Epidermal melanocyte (primary cell): Measurements from ENCODE around the gene CERS5.
"Not testable (repeated sequence)": the region's sequence is repeated elsewhere in the genome, so short reads cannot be mapped to it uniquely, and the experiment has no call there.

Experiments used
- DNase-seq: peaks from one replicate; pipeline ENCODE4 v3.0.0; 2011; ENCODE audit warnings: low spot score; ENCODE audit not compliant: insufficient read length

CERS5 gene

DNA sequence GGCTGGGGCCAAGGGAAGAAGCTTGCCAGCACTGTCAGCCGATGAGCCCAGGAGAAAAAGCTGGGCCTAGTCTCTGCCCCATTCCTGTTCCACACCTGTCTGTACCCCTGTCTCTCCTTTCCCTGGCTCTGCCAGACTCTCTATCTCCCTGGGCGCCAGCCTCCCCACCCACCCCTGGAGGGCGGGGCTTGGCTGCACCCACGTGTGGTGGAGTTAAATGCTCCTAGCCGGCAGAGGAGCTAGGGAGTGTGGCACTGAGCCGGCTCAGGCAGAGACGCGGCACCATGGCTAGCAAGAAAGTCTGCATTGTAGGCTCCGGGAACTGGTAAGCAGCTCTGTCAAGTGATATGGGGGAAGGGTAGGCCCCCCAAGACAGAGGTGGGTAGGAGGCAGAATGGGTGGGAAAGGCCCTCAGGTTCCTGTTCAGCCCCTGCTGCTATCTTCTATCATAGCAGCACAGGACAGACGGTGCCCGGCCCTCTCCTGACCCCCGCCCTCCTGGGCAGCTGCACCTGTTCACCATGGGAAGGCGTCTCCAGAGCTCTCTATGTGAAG is 63.3 kb downstream of the CERS5 start, which contains the start of gene GPD1:
TSS of gene GPD1 (plus strand) at position 242 of the 555 bp plus-strand sequence. CDS start at position 285, 43 bp downstream.
- DNase-seq: no peak

DNA sequence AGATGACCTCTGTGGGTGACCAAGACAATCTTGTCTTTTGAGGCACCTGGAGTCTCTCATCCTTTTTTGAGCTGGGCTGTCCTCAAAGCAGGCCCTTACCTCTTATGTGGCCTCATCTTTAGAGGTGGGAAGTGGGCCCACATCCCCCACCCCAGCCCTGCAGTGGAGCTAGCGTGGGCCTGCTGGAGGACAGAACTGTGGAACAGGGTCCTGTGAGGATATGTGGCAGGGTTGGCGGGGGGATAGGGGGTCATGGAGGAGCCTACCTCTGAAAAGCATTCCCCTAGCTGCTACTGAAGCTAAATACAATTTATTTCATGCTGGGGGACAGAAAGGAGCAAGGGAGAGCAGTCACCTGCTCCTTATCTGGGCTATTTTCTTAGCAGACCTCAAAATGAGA is 63.8 kb downstream of the CERS5 start:
- no peak for DNase-seq

DNA sequence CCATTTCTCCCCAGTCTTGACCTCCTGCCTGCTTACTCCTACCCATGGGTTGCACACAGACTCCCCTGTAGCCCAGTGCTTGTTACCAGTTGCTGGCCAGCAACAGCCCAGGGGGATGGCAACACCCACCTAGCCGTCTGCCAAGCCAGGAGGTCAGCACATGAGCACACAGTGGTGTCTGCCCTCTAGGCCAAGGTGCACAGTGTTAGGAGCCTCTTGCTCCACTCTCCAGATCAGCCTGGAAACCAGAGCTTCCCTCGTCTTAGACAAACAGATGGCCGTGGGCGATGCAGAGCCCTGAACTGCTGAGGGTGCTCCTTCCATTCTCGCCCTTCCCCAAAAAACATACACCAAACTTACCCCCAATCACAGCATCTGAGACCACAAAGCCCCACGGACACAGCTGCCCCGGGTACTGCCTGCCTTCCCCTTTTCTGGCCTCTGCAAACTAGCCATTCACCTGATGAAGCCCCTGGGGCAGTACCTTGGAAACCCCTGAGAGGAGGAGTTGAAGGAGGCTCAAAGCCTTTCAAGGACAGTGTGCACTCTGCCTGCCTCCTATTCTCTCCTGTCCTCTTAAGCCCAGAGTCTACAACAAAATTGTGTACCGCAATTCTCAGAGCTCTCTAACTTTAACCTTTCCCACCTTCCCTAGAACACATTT is 64.4 kb downstream of the CERS5 start:
- DNase-seq: no peak

DNA sequence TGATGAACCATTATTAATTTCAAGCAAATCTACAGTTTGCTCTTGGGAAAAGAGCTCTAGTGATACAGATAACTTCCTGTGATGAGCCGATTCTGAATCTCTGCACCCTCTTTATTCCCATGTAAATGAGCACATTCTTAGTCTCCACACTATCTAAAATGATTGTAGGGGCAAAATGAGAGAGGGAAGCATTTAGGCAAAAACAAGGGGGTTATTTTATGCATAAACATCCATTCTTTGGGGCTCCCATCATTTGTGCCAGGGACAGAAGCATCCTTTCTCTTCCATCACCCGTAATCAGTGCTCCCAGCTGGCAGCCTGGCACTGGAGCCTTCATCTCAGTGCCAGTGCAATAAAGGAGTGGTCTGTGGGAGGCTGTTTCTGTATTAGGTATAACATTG is 65.0 kb downstream of the CERS5 start:
- DNase-seq: no peak

DNA sequence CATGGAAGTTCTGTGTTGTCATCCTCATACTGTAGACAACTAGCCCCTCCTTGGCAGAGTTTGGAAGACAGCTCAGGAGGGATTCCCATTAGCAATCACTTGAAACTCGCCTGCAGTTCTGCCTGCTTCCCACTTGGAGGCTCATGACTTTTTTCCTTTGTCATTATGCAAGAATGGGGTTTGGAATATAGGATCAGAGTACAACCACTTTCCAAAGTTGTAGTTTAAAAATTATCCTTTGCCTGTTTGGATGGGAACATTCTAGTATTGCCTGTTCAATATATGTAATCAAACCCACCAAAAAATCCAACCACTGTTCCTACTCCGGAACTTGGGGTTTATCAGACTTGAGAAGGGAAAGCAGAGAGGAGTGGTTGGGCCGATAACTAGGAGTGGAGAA is 65.5 kb downstream of the CERS5 start:
- DNase-seq: no peak

DNA sequence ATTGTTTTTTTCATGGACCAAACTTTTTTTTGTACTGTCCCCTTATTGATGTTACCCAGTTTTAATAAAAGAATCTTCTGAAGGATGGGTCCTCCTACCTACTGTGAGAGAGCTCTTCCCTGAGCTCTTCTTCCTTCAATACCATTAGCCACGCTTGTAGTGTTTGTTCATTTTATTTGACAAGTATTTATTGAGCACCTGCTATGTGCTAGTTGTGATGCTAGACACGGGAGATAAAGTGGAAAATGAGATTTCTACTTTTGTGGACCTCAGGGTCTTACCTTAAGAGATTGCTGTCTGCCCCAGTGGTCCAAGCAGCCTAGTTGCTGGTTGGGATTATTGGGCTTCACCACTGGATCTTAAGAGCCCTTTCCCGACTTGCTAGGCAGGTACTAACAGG is 66.6 kb downstream of the CERS5 start:
- no peak for DNase-seq

DNA sequence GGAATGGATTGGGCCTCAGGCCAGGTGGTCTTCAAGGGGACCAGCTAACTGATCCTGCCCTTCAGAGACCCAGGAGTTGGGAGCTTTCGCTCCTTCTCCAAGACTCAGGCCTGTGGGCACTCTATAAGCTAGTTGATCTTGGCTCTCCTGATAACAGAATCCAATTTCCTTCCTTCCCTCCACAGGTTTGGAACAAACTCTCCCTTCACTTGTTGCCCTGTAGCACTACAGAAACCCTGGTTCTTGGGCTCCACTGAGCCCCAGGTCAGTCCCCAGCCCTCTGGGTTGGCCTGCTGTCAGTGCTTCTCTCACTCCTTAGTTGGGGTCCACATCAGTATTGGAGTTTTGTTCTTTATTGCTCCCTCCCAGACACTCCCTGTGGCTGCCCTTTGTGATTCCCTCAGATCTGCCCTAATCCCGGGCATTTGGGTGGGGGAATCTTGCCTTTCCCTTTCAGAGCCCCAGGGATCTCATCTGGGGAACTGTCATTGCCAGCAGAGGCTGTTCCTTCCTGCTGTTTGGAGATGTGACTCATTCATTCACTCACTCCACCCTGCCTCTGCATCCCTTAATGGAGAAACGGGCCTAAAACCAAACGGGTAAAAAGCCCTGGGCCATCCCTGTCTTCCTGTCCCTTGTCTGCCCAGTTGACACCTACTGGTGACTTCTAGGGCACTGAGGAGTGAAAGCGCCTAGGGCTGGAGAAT is 67.7 kb downstream of the CERS5 start:
- DNase-seq: no peak

DNA sequence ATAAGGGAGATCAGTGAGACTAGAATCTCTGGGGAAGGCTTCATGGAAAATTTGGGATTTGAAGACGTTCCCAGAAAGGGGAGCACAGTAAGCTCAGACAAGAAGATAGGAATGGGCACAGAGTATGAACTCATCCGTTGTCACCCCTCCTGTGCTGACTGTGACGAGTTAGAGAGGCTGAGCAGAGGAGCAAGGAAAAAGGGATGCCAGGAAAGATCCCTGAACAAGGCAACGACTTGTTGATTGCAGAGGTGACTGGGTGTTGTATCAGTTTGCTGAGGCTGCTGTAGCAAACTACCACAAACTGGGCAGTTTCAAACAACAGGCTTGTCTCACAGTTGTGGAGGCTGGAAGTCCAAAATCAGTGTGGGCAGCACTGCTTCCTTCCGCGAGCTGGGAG is 69.2 kb downstream of the CERS5 start:
- no peak for DNase-seq

DNA sequence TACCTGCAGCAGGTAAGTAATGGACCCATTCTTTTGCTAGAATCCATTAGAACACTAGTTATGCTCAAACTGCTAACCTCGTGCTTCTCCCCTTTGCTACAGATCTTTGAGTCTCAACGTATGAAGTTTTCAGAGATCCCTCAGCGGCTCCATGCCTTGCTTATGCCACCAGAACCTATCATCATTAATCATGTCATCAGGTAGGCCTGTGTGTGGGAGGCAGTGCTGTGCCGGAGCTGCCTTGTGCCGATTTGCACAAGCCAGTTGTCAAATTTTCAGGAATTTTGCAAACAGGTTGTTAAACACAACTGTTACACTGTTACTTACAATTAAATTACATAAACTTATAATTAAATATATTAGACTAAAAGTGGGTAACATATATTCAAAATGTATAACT is 76.8 kb downstream of the CERS5 start:
- DNase-seq: no peak

DNA sequence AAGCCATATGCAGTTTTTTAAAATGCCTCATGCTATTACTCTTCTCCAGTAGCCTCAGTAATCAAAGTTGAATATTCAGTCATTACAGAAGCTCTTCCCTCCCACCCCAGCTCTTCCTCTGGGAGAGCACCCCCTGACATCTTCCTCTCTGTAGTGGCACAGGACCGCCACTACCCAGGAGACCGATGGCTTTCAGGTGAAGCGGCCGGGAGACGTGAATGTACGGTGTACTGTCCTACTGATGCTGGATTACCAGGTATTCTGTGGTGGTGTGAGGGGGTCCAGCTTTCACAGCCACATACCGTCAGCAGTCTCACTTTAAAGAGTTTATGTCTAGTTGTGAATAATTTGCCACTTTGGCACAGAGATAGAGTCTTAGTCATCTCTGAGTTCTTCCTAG is 77.4 kb downstream of the CERS5 start:
- DNase-seq: no peak

DNA sequence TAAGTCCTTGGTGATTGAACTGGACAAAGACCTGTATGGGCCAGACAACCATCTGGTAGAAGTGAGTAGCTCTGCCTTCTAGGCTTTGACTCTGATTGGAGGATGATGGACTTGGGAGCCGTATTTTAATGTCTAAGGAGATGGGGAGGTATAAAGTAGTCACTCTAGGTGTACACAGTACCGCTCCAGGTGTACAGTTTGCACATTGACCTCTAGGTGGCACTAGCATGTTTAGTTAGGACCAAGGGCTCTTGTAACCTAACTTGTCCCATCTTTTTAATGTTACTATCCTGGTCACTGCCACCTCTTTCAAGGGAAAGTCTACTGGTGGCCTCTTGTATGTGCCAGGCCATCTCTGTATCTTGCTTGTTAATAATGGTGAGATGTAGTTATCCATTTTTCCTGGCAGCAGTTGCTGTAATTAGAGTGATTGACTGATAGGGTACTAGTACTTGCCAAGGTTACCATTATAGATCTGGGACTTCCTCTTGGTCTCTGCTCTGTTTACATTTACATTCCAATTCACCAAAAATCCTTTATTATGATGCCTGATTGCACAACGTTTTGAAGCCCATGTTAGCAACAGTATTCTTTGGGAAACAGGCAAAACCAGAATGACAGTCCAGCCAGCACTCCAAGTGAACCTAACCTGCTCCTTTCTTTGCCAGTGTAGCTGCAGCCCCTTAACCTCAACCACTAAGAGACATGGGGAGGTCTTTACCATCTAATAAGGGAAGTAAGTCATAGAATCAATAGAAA is 78.4 kb downstream of the CERS5 start:
- DNase-seq: no peak

DNA sequence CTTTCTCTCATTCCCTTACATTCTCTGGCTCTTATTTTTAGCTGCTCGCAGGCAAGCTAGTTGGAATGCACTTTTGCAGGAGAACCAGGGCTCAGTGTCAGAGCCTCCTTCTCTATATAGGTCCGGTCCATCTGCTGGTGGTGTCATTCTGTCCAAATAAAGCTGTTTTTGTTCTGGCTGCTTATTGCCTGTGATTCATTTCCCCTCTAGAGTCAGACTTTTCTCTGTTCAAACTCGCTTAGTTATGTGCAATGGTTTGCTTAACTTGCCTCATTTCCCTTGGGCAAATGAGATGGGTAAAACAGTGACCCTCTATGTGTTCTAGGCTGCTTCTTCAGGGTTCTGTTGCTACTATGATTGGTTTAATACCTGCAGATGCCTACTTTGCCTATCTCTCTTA is 79.2 kb downstream of the CERS5 start:
- no peak for DNase-seq

DNA sequence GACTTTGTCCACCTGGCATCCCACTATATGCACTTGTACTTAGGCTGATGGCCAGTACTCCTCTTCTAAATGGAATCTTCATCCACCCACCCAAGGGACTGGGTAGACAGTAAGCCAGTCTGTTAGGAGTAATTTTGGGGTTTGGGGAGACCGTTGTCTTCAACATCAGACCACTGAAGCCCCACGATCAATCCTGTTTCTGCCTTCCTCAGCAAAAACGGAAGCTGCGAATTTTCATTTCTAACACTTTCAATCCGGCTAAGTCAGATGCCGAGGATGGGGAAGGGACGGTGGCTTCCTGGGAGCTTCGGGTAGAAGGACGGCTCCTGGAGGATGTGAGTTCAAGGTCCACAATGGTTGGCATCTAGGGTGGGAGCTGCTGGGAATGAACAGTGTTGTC is 80.0 kb downstream of the CERS5 start:
- DNase-seq: no peak

DNA sequence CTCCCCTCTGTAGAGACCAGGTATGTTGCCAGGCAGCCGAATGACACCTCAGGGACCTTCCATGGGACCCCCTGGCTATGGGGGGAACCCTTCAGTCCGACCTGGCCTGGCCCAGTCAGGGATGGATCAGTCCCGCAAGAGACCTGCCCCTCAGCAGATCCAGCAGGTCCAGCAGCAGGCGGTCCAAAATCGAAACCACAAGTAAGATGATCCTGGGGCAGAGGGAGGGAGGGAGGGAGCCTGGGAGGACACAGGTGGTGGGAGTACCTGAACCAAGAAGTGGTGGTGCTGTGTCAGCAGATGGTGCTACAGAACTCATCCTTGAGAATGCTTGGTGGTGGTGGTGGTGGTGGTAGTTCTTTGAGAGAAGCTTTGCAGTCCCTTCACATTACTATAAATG is 81.0 kb downstream of the CERS5 start:
- no peak for DNase-seq

DNA sequence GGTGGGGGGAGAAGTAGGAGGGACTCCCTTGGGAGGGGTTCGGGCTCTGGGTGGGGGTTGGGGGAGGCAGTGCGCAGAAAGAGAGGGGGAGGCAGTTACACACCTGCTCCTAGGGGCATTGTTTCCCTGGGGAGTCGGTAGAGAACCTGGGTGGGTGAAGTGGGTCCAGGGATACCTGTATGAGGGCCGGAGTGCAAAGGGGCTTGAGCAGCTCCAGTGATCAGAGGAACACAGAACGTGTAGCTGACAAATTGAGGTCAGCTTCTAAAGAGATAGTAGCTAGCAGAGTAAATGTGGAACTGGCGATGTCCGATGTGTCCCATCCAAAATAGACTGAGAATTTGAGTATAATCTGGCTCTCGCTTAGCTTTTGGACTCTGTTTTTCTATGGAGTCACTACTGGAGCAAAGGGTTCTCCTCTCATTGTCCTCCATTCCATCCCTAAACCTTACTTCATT is 81.5 kb downstream of the CERS5 start:
- no peak for DNase-seq

DNA sequence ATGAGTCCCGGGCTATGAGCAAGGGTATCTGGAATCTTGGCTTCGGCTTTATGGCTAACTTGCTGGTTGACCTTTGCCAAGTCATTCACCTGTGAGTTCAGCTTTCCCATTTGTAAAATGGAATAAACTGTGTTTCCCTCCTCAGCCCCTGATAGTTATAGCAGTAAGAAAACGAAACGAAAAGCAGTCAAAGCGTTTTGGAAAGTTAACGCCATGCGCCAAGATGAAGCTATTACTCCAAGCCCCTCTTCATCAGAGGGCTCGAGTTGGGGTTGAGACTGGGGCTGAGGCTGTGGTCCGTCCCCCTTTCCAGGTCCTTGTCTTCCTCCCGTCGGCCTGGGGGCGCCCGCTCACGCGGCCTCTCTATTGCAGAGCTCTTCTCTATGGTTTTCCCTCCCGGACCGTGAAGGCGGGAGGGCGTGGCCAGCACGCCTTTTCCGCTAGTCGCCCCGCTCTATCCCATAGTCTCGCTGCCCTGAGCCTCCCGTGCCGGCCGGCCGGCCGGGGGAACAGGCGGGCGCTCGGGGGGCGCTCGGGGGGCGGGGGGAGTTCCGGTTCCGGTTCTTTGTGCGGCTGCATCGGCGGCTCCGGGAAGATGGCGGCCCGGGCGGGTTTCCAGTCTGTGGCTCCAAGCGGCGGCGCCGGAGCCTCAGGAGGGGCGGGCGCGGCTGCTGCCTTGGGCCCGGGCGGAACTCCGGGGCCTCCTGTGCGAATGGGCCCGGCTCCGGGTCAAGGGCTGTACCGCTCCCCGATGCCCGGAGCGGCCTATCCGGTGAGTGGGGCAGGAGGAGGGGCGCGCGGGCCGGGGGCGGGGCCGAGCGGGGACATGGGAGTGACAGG is 82.2 kb downstream of the CERS5 start, which contains the start of gene SMARCD1:
TSS of gene SMARCD1 (plus strand) at position 568 of the 840 bp plus-strand sequence. CDS start at position 596, 28 bp downstream.
- peak; percentile 94 for DNase-seq

DNA sequence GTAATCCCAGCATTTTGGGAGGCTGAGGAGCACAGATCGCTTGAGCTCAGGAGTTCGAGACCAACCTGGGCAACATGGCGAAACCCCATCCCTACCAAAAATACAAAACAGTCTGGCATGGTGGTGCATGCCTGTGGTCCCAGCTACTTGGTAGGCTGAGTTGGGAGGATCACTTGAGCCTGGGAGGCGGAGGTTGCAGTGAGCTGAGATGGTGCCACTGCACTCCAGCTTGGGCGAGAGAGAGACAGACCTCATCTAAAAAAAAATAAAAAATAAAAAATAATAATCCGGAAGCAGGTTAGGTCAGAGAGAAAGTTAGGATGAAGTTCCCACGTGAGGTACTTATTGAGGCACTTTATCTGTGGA is 82.8 kb downstream of the CERS5 start:
- DNase-seq: not testable (repeated sequence)

DNA sequence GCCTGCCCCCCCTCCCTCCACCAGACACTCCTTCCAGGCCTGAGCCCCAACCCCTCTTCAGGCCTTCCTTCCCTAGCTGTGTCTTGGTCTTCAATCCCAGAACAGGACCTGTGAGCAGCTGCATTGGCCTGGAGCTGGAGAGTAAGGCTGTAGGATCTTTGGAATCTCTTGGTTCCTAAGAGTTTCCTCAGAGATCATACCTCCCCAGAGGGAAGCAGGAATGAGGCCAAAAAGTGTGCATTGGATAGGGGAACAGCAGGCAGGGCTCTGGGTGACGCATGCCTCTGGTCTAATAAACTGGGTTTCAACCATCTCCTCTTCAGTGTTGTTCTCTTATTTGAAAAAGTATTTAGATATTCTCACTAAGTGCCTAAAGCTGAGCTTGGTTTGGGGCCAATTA is 83.9 kb downstream of the CERS5 start:
- no peak for DNase-seq

DNA sequence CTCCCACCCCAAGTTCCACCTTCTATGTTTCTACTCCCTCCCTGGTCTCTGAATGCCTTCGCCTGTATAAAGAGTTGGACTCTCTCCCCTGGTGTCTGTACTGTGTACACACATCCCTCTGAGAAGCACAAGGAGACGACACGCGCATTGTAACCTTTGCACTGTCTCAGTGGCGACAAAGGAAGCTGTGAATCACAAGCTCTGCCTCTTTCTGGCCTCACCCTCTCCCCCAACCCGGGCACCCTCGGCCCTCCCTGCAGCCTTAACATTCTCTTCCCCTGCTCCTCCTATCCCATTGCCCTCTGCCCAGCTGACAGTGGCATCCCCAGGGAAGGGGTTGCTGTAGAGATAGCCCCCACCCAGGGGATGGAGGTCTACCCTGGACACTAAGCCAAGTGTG is 84.5 kb downstream of the CERS5 start:
- DNase-seq: no peak

DNA sequence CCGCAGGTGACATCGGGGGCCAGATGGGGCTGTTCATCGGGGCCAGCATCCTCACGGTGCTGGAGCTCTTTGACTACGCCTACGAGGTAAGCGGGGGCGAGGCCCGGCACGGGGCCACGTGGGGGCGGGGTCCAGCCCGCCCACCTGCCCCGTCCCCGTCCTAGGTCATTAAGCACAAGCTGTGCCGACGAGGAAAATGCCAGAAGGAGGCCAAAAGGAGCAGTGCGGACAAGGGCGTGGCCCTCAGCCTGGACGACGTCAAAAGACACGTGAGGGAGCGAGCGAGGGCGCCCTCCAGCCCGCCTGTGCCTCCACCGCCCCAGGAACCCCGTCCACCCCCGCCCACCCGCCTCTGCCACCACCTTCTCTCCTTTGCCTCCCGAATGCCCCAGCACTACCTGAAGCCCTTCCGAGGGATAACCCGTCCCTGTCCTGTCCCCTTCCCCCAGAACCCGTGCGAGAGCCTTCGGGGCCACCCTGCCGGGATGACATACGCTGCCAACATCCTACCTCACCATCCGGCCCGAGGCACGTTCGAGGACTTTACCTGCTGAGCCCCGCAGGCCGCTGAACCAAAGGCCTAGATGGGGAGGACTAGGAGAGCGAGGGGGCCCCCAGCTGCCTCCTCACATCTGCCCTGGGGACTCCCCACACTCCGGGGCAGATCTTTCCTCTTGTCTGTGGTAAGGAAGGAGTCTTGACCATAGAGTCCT is 85.9 kb downstream of the CERS5 start:
- DNase-seq: no peak
